GM06990 (cell line): ENCODE data around the gene MT1G.

Experiments
- DNase-seq: peaks from one replicate; pipeline ENCODE4 v3.0.0-alpha.2; 2011; ENCODE audit not compliant: insufficient read length; ENCODE audit errors: extremely low read depth
- H3K27me3 ChIP-seq: replicated peaks from 2 replicates; pipeline ENCODE4 v1.6.0; 2011; ENCODE audit warnings: low read length; ENCODE audit not compliant: control insufficient read depth, insufficient read depth
- H3K36me3 ChIP-seq: 2 replicates; pipeline ENCODE4 v1.5.1; 2011; ENCODE audit warnings: low read length; ENCODE audit not compliant: control insufficient read depth, insufficient read depth
- H3K4me3 ChIP-seq: replicated peaks from 2 replicates; pipeline ENCODE4 v1.5.1; 2011; ENCODE audit warnings: low read depth, mild to moderate bottlenecking, control low read depth, low read length
- TF ChIP-seq, protein P1 (sequence below): IDR thresholded peaks from 2 replicates; pipeline ENCODE4 v1.5.1; 2011; ENCODE audit warnings: low read length, control low read depth, mild to moderate bottlenecking, inconsistent platforms; ENCODE audit not compliant: insufficient read depth, poor library complexity, severe bottlenecking

Gene MT1G

DNA sequence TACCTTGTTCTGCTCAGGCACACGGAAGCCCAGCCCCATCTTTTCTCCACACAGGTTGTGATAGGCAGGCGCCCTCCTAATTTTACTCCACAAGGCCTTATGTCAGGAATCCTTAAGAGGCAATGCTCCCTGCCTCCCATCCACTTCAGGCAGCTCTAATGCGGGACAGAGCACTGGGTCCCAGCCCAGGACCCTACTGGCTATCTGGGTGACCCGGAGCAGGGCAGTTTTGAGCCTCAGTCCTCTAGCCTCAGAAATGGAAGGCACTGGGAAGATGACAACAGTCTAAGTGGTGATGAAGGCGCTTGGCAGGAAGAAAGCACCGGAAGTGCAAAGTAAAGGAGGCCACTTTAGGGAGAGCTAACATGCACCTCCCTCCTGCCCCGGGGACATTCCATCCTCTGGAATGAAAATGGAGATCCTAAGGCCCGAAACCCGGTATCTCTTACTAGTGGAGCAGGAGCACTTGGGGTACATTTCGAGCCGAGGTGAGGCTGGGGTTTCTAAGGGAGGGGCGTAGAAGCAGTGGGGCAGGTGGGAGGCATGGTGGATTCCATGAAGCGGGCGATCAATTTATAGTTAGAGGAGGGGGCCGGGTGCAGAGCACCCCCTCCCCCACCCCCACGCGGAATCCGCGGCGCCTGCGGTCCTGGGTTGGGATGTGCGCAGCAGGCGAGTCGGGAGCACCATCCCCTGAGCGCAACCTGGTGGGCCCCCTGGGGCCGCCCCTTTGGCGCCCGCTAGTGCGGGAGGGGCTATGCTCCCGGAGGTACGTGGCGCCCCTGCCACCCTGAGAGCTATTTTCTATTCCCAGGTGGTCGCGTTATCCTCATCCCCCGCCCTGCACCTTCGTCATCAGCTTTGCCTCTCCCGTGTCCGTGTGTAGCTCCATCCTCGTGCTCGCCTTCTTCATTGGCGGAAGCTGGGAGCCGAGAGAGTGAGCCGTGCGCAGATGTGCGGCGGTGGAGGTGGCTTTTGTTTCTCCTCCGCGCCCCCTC is 5.2 kb downstream of the MT1G start:
- Histone ChIP-seq H3K27me3 (peaks cover 5% of the 10 kb centered on the region), H3K36me3 (no peaks in the 10 kb centered on the region), H3K4me3 (no peak overlapping the region)
- no peak for DNase-seq
- TF ChIP-seq, protein P1, sequence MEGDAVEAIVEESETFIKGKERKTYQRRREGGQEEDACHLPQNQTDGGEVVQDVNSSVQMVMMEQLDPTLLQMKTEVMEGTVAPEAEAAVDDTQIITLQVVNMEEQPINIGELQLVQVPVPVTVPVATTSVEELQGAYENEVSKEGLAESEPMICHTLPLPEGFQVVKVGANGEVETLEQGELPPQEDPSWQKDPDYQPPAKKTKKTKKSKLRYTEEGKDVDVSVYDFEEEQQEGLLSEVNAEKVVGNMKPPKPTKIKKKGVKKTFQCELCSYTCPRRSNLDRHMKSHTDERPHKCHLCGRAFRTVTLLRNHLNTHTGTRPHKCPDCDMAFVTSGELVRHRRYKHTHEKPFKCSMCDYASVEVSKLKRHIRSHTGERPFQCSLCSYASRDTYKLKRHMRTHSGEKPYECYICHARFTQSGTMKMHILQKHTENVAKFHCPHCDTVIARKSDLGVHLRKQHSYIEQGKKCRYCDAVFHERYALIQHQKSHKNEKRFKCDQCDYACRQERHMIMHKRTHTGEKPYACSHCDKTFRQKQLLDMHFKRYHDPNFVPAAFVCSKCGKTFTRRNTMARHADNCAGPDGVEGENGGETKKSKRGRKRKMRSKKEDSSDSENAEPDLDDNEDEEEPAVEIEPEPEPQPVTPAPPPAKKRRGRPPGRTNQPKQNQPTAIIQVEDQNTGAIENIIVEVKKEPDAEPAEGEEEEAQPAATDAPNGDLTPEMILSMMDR: no peak

DNA sequence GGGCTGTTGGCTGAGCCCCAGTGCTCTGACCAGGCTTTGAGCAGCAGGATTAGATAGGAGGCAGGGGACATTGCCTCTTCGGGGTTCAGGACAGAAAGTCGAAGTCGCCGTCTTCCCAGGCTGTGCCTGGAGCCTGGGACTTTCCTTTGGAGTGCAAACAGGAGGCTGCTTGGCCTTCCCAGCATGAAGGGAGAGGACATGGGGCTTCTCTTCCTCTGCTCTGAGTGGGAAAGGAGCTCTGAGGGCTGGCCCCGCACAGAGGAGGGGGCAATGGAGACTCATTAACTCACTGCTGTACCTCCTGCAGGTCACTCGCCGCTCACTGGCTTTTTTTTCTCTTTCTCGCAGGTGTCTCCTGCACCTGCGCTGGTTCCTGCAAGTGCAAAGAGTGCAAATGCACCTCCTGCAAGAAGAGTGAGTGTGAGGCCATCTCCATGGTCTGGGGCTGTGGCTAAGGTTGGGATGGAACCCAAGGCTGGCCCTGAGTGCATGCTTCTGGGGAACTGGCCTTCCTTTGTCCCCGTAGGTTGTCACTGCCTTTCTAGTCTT is 9.5 kb downstream of the MT1G start:
- H3K4me3 ChIP-seq: peak overlapping the region; percentile 70
- TF ChIP-seq, protein P1: no peak
- no peak for DNase-seq
- H3K27me3 ChIP-seq: peaks cover 3% of the 10 kb centered on the region
- no peaks in the 10 kb centered on the region for H3K36me3 ChIP-seq

DNA sequence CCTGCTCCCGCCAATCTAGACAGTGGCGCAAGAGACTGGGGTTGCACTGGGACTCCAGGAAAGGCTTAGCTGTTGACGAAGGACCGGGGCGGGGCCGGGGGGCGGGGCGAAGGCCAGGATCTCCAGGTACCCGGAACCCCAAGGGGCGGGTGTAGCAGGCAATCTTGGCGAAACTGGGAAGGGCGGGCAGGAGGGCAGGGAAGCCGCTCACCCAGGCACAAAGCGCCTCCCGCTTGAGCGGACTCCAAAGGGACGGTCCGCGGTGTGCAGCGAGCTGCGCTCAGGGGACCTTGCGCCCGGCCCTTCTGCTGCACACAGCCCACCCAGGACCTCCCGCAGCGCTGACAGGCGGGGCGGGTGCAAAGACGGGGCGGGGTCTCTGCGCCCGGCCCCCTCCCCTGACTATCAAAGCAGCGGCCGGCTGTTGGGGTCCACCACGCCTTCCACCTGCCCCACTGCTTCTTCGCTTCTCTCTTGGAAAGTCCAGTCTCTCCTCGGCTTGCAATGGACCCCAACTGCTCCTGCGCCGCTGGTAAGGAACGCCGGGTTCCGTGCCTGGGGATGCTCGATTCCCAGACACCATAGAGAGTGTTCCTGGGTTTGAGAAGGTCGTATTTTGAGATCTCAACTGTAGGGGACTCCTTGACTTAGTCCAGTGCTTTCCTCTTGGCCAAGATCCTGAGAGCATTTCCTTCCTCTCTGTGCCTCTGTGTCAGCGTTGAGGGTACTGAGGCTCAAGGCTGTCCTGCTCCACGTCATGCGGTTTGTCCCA is 10.1 kb downstream of the MT1G start, which contains the start of gene MT1F:
Gene MT1F, plus strand, starts transcription at position 405 of the 772 bp plus-strand sequence. Its CDS starts 100 bp downstream, at position 505.
- Histone ChIP-seq H3K4me3 (peak within 1 kb of the TSS; percentile 70), H3K27me3 (peaks cover 3% of the 10 kb centered on the region), H3K36me3 (no peaks in the 10 kb centered on the region)
- TF ChIP-seq, protein P1: no peak
- peak; percentile 25 for DNase-seq

DNA sequence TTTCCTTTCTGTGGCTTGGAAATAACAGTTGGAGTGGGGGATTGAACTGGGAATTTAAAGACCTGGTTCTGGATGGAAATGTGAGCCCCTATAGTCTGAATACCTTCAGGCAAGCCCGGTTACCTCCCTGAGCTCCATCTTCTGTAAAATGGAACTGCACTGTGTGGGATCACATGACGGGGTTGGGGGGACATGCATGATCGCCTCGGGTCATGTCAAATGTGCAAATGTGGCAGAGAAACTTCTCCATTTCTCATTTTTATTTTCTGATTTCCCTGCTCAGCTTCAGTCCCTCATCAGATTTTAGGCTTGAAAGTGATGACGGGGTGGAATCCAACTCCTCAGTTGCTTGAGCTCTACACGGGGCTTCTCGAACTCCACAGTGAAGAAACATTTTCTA is 14.6 kb downstream of the MT1G start:
- H3K36me3 ChIP-seq: no peaks in the 10 kb centered on the region
- peaks cover 5% of the 10 kb centered on the region for H3K27me3 ChIP-seq
- TF ChIP-seq, protein P1: no peak
- DNase-seq: no peak
- no peak overlapping the region for H3K4me3 ChIP-seq

DNA sequence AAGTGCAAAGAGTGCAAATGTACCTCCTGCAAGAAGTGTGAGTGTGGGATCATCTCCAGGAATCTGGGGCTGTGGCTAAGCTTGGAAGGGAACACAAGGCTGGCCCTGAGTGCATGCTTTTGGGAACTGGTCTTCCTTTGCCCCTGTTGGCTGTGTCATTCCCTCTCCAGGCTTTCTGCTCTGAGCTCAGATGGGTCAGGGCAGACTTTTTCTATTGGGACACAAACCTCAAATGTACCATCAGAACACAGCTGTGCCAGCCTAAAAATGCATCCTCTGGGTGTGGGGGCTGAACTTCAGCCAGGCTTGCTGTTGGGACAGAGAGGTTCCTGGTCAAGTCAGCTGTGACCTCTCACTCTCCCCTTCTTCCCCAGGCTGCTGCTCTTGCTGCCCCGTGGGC is 15.3 kb downstream of the MT1G start:
- peaks cover 3% of the 10 kb centered on the region for H3K27me3 ChIP-seq
- DNase-seq: no peak
- no peak overlapping the region for H3K4me3 ChIP-seq
- no peaks in the 10 kb centered on the region for H3K36me3 ChIP-seq
- TF ChIP-seq, protein P1: no peak
